CD14-positive monocyte (primary cell): ENCODE data around the gene HELB. TPM values are rescaled to one million over a fixed set of nuclear protein-coding genes. Genes with fewer than 3 reads are reported as not detected.

Experiments used
- DNase-seq, 3 donors: peaks; one replicate each; pipeline ENCODE4 v3.0.0-alpha.2; 2011 to 2022
- H2AFZ ChIP-seq: 2 replicates; pipeline ENCODE4 v1.6.0; 2012; ENCODE audit warnings: mild to moderate bottlenecking, low read depth, low read length, inconsistent platforms; ENCODE audit not compliant: insufficient read depth, poor library complexity, severe bottlenecking
- H3K27ac ChIP-seq, 2 donors: 1 replicate in 1 of 2; 2 replicates in 1 of 2; pipeline ENCODE4 v1.5.1; 2012 to 2013; ENCODE audit warnings: low read length in 2 of 2, control low read depth in 1 of 2, inconsistent platforms in 1 of 2, low read depth in 1 of 2, mild to moderate bottlenecking in 1 of 2
- H3K27me3 ChIP-seq, 2 donors: one replicate each; pipeline versions ENCODE4 v1.6.0 to v1.6.1; 2011 to 2013; ENCODE audit warnings: low read length in 2 of 2; ENCODE audit not compliant: control insufficient read depth in 2 of 2, insufficient read depth in 2 of 2
- H3K36me3 ChIP-seq, 2 donors: replicated peaks in 1 of 2; 1 replicate in 1 of 2; 2 replicates in 1 of 2; pipeline versions ENCODE4 v1.5.1 to v1.6.1; 2012 to 2013; ENCODE audit warnings: low read length in 2 of 2, control low read depth in 1 of 2, inconsistent platforms in 1 of 2, mild to moderate bottlenecking in 1 of 2; ENCODE audit not compliant: insufficient read depth in 2 of 2, control insufficient read depth in 1 of 2
- H3K4me1 ChIP-seq, 2 donors: 1 replicate in 1 of 2; 2 replicates in 1 of 2; pipeline versions ENCODE4 v1.5.1 to v1.6.1; 2012 to 2013; ENCODE audit warnings: low read length in 2 of 2, control low read depth in 1 of 2, inconsistent platforms in 1 of 2, mild to moderate bottlenecking in 1 of 2, moderate library complexity in 1 of 2; ENCODE audit not compliant: insufficient read depth in 2 of 2, control insufficient read depth in 1 of 2
- H3K4me2 ChIP-seq: replicated peaks from 2 replicates; pipeline ENCODE3; 2012; ENCODE audit warnings: low read length, moderate library complexity, mild to moderate bottlenecking; ENCODE audit not compliant: poor library complexity, severe bottlenecking; ENCODE audit errors: extremely low read depth
- H3K4me3 ChIP-seq, 3 experiments: fragments of 200-600 bp in 1 of 3; sonication (generic) in 1 of 3; replicated peaks in 1 of 3; 1 replicate in 2 of 3; 2 replicates in 1 of 3; pipeline ENCODE4 v1.5.1; 2011 to 2013; ENCODE audit warnings: low read length in 3 of 3, mild to moderate bottlenecking in 3 of 3, control low read depth in 2 of 3, low read depth in 2 of 3, inconsistent platforms in 1 of 3, moderate library complexity in 1 of 3
- H3K79me2 ChIP-seq: 2 replicates; pipeline ENCODE4 v1.6.0; 2012; ENCODE audit warnings: mild to moderate bottlenecking, control low read depth, inconsistent platforms, low read length, moderate library complexity; ENCODE audit not compliant: insufficient read depth
- H3K9ac ChIP-seq: 2 replicates; pipeline ENCODE4 v1.6.0; 2017; ENCODE audit warnings: low read length, mild to moderate bottlenecking; ENCODE audit not compliant: insufficient read depth, poor library complexity, severe bottlenecking
- H3K9me3 ChIP-seq, 2 donors: replicated peaks in 1 of 2; 1 replicate in 1 of 2; 2 replicates in 1 of 2; pipeline versions ENCODE4 v1.5.1 to v1.6.1; 2012 to 2013; ENCODE audit warnings: low read length in 2 of 2, control low read depth in 1 of 2; ENCODE audit not compliant: control insufficient read depth in 1 of 2, insufficient read depth in 1 of 2
- H4K20me1 ChIP-seq: 2 replicates; pipeline ENCODE4 v1.6.0; 2012; ENCODE audit warnings: mild to moderate bottlenecking, low read length, control low read depth, moderate library complexity; ENCODE audit not compliant: insufficient read depth
- H3K27ac Mint-ChIP-seq, 7 donors: one replicate each; pipeline ENCODE4 v1.8.0; 2020; ENCODE audit warnings: mild to moderate bottlenecking in 7 of 7, mixed read lengths in 7 of 7, moderate library complexity in 6 of 7, inconsistent platforms in 2 of 7
- H3K27me3 Mint-ChIP-seq, 3 donors: one replicate each; pipeline ENCODE4 v1.8.0; 2021 to 2022; ENCODE audit warnings: low read depth in 3 of 3, mild to moderate bottlenecking in 3 of 3, mixed read lengths in 3 of 3, moderate library complexity in 3 of 3, inconsistent platforms in 1 of 3
- H3K36me3 Mint-ChIP-seq, 2 donors: one replicate each; pipeline ENCODE4 v1.8.0; 2020; ENCODE audit warnings: mixed read lengths in 2 of 2, inconsistent platforms in 1 of 2, mild to moderate bottlenecking in 1 of 2
- H3K4me1 Mint-ChIP-seq: one replicate; pipeline ENCODE4 v1.8.0; 2020; ENCODE audit warnings: mild to moderate bottlenecking, mixed read lengths
- H3K4me3 Mint-ChIP-seq, 2 donors: one replicate each; pipeline ENCODE4 v1.8.0; 2020; ENCODE audit warnings: mild to moderate bottlenecking in 2 of 2, mixed read lengths in 2 of 2, moderate library complexity in 1 of 2
- H3K9me3 Mint-ChIP-seq, 7 donors: one replicate each; pipeline ENCODE4 v1.8.0; 2020 to 2022; ENCODE audit warnings: mixed read lengths in 7 of 7, mild to moderate bottlenecking in 6 of 7, moderate library complexity in 6 of 7, inconsistent platforms in 2 of 7
- WGBS: methylation state at CpG from one replicate; pipeline ENCODE4 v1.1.5; 2013; ENCODE audit warnings: missing lambda C conversion rate; ENCODE audit not compliant: insufficient coverage; 5-methylcytosine and 5-hydroxymethylcytosine counted together
- intact Hi-C, 2 donors: fragments of 100-400 bp; cut with micrococcal nuclease; formaldehyde crosslinking; loops; one replicate each; pipeline versions ENCODE4 v1.15.0 to v1.15.1; 2023
- polyA plus RNA-seq, 3 donors: library from polyadenylated mRNA; depleted of rRNA in 1 of 3; unstranded in 2 of 3; stranded (reverse) in 1 of 3; fragments of 300-500 nt in 2 of 3; fragments of >200 nt in 1 of 3; fragmentation: Illumina TruSeq in 2 of 3; gene quantifications; 1 replicate in 2 of 3; 2 replicates in 1 of 3; pipeline ENCODE4 v1.2.3, GENCODE V29; 2012 to 2021
- TF ChIP-seq, protein P1 (sequence below): fragments of 200-600 bp; IDR thresholded peaks from one replicate; pipeline ENCODE4 v1.8.0; 2022; ENCODE audit warnings: antibody characterized with exemption, mild to moderate bottlenecking

HELB gene
- polyA plus RNA-seq, 3 donors, result 1.8 to 3.4 (median 3.0) TPM

DNA sequence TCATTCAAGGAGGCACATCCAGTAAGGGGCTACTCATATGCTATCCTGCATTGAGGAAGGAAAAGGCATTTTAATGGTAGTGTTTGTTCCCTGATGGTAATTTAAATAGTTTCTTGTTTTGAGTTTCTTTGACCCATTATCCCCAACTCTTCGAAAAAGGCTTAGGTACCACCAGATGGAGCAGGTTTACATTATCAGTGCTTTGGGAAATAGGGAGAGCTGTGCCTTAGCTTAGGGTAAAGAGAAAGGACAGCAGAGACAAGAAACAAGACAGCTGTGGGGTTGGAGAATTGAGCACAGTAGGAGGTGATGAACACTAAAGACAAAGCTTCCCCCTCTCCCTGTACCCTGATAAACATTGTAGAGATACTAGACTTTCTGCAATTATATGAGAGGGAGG, 29.1 kb upstream of the HELB start:
- H3K36me3 Mint-ChIP-seq, result no peaks in the 10 kb centered on the region
- intact Hi-C loops, result no loop called here
- peaks cover 0 to 1% (median 0%) of the 10 kb centered on the region in 3 donors for H3K27me3 Mint-ChIP-seq
- H2AFZ ChIP-seq, result no peak overlapping the region
- H3K27me3 ChIP-seq, result no peaks in the 10 kb centered on the region
- H3K4me1 Mint-ChIP-seq, result peaks cover 45% of the 10 kb centered on the region
- no peak overlapping the region for H3K4me3 Mint-ChIP-seq
- H3K36me3 ChIP-seq, result no peaks in the 10 kb centered on the region
- H3K4me2 ChIP-seq, result no peak overlapping the region
- no peak overlapping the region for H3K27ac Mint-ChIP-seq
- no peak for DNase-seq
- no peaks in the 10 kb centered on the region for H3K9me3 ChIP-seq
- H3K9me3 Mint-ChIP-seq, result peaks cover 0 to 4% (median 0%) of the 10 kb centered on the region in 7 donors
- WGBS, result 100% methylated on average over 1 of the region's 1 CpG
- TF ChIP-seq, protein P1, sequence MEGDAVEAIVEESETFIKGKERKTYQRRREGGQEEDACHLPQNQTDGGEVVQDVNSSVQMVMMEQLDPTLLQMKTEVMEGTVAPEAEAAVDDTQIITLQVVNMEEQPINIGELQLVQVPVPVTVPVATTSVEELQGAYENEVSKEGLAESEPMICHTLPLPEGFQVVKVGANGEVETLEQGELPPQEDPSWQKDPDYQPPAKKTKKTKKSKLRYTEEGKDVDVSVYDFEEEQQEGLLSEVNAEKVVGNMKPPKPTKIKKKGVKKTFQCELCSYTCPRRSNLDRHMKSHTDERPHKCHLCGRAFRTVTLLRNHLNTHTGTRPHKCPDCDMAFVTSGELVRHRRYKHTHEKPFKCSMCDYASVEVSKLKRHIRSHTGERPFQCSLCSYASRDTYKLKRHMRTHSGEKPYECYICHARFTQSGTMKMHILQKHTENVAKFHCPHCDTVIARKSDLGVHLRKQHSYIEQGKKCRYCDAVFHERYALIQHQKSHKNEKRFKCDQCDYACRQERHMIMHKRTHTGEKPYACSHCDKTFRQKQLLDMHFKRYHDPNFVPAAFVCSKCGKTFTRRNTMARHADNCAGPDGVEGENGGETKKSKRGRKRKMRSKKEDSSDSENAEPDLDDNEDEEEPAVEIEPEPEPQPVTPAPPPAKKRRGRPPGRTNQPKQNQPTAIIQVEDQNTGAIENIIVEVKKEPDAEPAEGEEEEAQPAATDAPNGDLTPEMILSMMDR, result no peak
- no peak overlapping the region for H3K4me3 ChIP-seq
- peaks cover 4% of the 10 kb centered on the region for H3K79me2 ChIP-seq
- no peaks in the 10 kb centered on the region for H4K20me1 ChIP-seq
- no peak overlapping the region for H3K9ac ChIP-seq
- H3K27ac ChIP-seq, result no peak overlapping the region
- peaks cover 40 to 56% of the 10 kb centered on the region in 2 donors for H3K4me1 ChIP-seq

DNA sequence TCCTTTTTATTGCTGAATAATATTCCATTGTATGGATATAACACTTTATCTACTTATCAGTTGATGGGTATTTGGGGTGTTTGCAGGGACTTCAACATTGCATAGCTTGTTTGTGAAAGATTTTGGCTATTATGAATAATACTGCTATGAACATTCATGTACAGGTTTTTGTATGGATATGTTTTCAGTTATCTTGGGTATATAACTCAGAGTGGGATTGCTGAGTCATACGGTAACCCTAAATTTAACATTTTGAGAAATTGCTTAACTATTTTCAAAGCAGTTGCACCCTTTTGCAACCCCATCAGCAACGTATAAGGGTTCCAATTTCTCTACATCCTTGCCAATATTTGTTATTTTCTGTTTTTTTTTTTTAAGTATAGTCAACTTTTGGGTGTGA, 27.3 kb upstream of the HELB start:
- peak overlapping the region in 1 of 7 donors; percentile 30 for H3K27ac Mint-ChIP-seq
- no peak overlapping the region for H3K9ac ChIP-seq
- H3K4me1 ChIP-seq, result peaks cover 33 to 52% of the 10 kb centered on the region in 2 donors
- H3K4me3 ChIP-seq, result no peak overlapping the region
- H3K27ac ChIP-seq, result peak overlapping the region in 1 of 2 donors; percentile 55
- TF ChIP-seq, protein P1, result no peak
- H3K4me3 Mint-ChIP-seq, result no peak overlapping the region
- peaks cover 60% of the 10 kb centered on the region for H3K4me1 Mint-ChIP-seq
- peaks cover 0 to 4% (median 0%) of the 10 kb centered on the region in 7 donors for H3K9me3 Mint-ChIP-seq
- H3K27me3 Mint-ChIP-seq, result peaks cover 0 to 1% (median 0%) of the 10 kb centered on the region in 3 donors
- no CpG with 5 or more reads among the region's 2 CpGs for WGBS
- no peak overlapping the region for H2AFZ ChIP-seq
- no peaks in the 10 kb centered on the region for H3K27me3 ChIP-seq
- DNase-seq, result no peak
- intact Hi-C loops, result no loop called here
- H3K9me3 ChIP-seq, result no peaks in the 10 kb centered on the region
- no peak overlapping the region for H3K4me2 ChIP-seq
- H3K36me3 Mint-ChIP-seq, result no peaks in the 10 kb centered on the region
- H3K79me2 ChIP-seq, result peaks cover 4% of the 10 kb centered on the region
- H4K20me1 ChIP-seq, result no peaks in the 10 kb centered on the region
- H3K36me3 ChIP-seq, result no peaks in the 10 kb centered on the region
